ENCODE data around the gene NKAIN4. TPM values are rescaled to one million over a fixed set of nuclear protein-coding genes. Genes with fewer than 3 reads are reported as not detected.

Gene NKAIN4
- total RNA-seq, 4 donors from 2014 or later: not detected

GRCh38 chr20:63295422-63295821 lies 41.2 kb upstream of the NKAIN4 start:
- no peak overlapping the region for H3K27ac ChIP-seq
- H3K27me3 ChIP-seq: peaks cover 40 to 68% (median 63%) of the 10 kb centered on the region in 3 donors
- ATAC-seq (no peak), DNase-seq (no peak)
- H3K4me1 ChIP-seq: no peaks in the 10 kb centered on the region
- H3K9me3 ChIP-seq: no peaks in the 10 kb centered on the region
- H3K36me3 ChIP-seq: no peaks in the 10 kb centered on the region
- H3K4me3 ChIP-seq: no peak overlapping the region
- intact Hi-C loops (cut with DNase I; ENCODE audit: low total_unique reads) (no loop called here), in situ Hi-C loops (cut with MboI; ENCODE audit: low sequenced_read_pairs in 4 of 4) (no loop called here)
- no peak for TF ChIP-seq CTCF (IDR thresholded peaks at IDR 0.05 in 4 of 5, conservative IDR thresholded peaks at IDR 0.05 in 1 of 5)
- no peak for TF ChIP-seq POLR2A (IDR thresholded peaks at IDR 0.05)

- TF ChIP-seq POLR2A (IDR thresholded peaks at IDR 0.05): no peak
- no peak for TF ChIP-seq CTCF (IDR thresholded peaks at IDR 0.05 in 4 of 5, conservative IDR thresholded peaks at IDR 0.05 in 1 of 5)
- Histone ChIP-seq H3K9me3 (no peaks in the 10 kb centered on the region), H3K4me3 (no peak overlapping the region), H3K4me1 (no peaks in the 10 kb centered on the region), H3K36me3 (no peaks in the 10 kb centered on the region), H3K27me3 (peaks cover 38 to 68% (median 61%) of the 10 kb centered on the region in 3 donors), H3K27ac (no peak overlapping the region)
- DNase-seq (no peak), ATAC-seq (no peak)
- intact Hi-C loops (cut with DNase I; ENCODE audit: low total_unique reads): no loop called here
- in situ Hi-C loops (cut with MboI; ENCODE audit: low sequenced_read_pairs in 4 of 4): no loop called here
These were observed 40.8 kb upstream of the NKAIN4 start for GRCh38 chr20:63295018-63295417.

- no peak overlapping the region for H3K4me3 ChIP-seq
- intact Hi-C loops (cut with DNase I; ENCODE audit: low total_unique reads): no loop called here
- DNase-seq: no peak
These were observed 40.3 kb upstream of the NKAIN4 start for GRCh38 chr20:63294536-63294900.

GRCh38 chr20:63293871-63294535 lies 39.7 kb upstream of the NKAIN4 start:
- H3K27ac ChIP-seq: no peak overlapping the region
- no peak overlapping the region for H3K4me3 ChIP-seq
- peaks cover 38 to 67% (median 51%) of the 10 kb centered on the region in 3 donors for H3K27me3 ChIP-seq
- intact Hi-C loops (cut with DNase I; ENCODE audit: low total_unique reads) (no loop called here), in situ Hi-C loops (cut with MboI; ENCODE audit: low sequenced_read_pairs in 4 of 4) (no loop called here)
- H3K36me3 ChIP-seq: no peaks in the 10 kb centered on the region
- no peaks in the 10 kb centered on the region for H3K4me1 ChIP-seq
- ATAC-seq: no peak
- no peaks in the 10 kb centered on the region for H3K9me3 ChIP-seq
- DNase-seq: no peak
- TF ChIP-seq CTCF (IDR thresholded peaks at IDR 0.05 in 4 of 5, conservative IDR thresholded peaks at IDR 0.05 in 1 of 5) (no peak), POLR2A (IDR thresholded peaks at IDR 0.05) (no peak)

More at GRCh38 chr20:63294536-63294900, 40.3 kb upstream of the NKAIN4 start:
- H3K9me3 ChIP-seq: no peaks in the 10 kb centered on the region
- no peaks in the 10 kb centered on the region for H3K36me3 ChIP-seq
- no peak for TF ChIP-seq CTCF (IDR thresholded peaks at IDR 0.05 in 4 of 5, conservative IDR thresholded peaks at IDR 0.05 in 1 of 5)
- TF ChIP-seq POLR2A (IDR thresholded peaks at IDR 0.05): no peak
- in situ Hi-C loops (cut with MboI; ENCODE audit: low sequenced_read_pairs in 4 of 4): no loop called here
- no peak for ATAC-seq
- no peak overlapping the region for H3K27ac ChIP-seq
- H3K27me3 ChIP-seq: peaks cover 38 to 68% (median 56%) of the 10 kb centered on the region in 3 donors
- no peaks in the 10 kb centered on the region for H3K4me1 ChIP-seq

- Histone ChIP-seq H3K36me3 (peaks cover 0 to 4% of the 10 kb centered on the region in 2 donors), H3K27me3 (peaks cover 37 to 61% (median 46%) of the 10 kb centered on the region in 3 donors), H3K9me3 (no peaks in the 10 kb centered on the region), H3K4me1 (no peaks in the 10 kb centered on the region), H3K4me3 (no peak overlapping the region), H3K27ac (no peak overlapping the region)
- in situ Hi-C loops (cut with MboI; ENCODE audit: low sequenced_read_pairs in 4 of 4): no loop called here
- intact Hi-C loops (cut with DNase I; ENCODE audit: low total_unique reads): no loop called here
- DNase-seq (no peak), ATAC-seq (no peak)
- TF ChIP-seq CTCF (IDR thresholded peaks at IDR 0.05 in 4 of 5, conservative IDR thresholded peaks at IDR 0.05 in 1 of 5) (no peak), POLR2A (IDR thresholded peaks at IDR 0.05) (no peak)
These were observed 39.2 kb upstream of the NKAIN4 start for GRCh38 chr20:63293456-63293855.

All from gastrocnemius medialis (tissue), 4 donors.